Left renal pelvis (tissue), 4 donors: ENCODE results near the gene KCNMB3. TPM values are rescaled to one million over a fixed set of nuclear protein-coding genes. Genes with fewer than 3 reads are reported as not detected.

Source experiments
- DNase-seq, 4 donors: peaks; one replicate each; pipeline ENCODE4 v3.0.0-alpha.2; 2013; ENCODE audit warnings: low read depth in 4 of 4, low spot score in 3 of 4
- polyA plus RNA-seq, 4 donors: library from polyadenylated mRNA; unstranded; fragments of 120-200 nt; gene quantifications; one replicate each; pipeline ENCODE4 v1.2.1, GENCODE V29; 2013; ENCODE audit not compliant: insufficient read length in 4 of 4

Gene KCNMB3
- polyA plus RNA-seq, 4 donors = 4.2 to 6.8 (median 5.5) TPM

GRCh38 chr3:179200790-179201189, 50.1 kb downstream of the KCNMB3 start:
- DNase-seq = no peak

- DNase-seq = no peak
Measured at GRCh38 chr3:179196700-179197099, 54.2 kb downstream of the KCNMB3 start.

GRCh38 chr3:179196098-179196497, 54.8 kb downstream of the KCNMB3 start:
- no peak for DNase-seq

GRCh38 chr3:179194931-179195330, 56.0 kb downstream of the KCNMB3 start:
- DNase-seq = no peak

Other genes starting within 250 kb of the KCNMB3 start
- 10 to 100 TPM in 2 of 4 donors, 1 to 10 TPM in 2; 6.7 to 11.1 (median 10.1) TPM for gene ZMAT3, start 179.3 kb downstream of the KCNMB3 start, polyA plus RNA-seq
- gene PIK3CA, start 102.8 kb downstream of the KCNMB3 start, polyA plus RNA-seq = 10 to 100 TPM; 28.9 to 31.8 (median 29.9) TPM
- 10 to 100 TPM; 49.8 to 64.7 (median 58.6) TPM for gene ZNF639, start 71.9 kb upstream of the KCNMB3 start, polyA plus RNA-seq
- 10 to 100 TPM; 55.7 to 77.5 (median 70.1) TPM for gene MFN1, start 96.6 kb upstream of the KCNMB3 start, polyA plus RNA-seq
- 10 to 100 TPM; 24.5 to 44.9 (median 33.6) TPM for gene GNB4, start 200.4 kb upstream of the KCNMB3 start, polyA plus RNA-seq